ENCODE results near the gene EXOC3L4.
"Not testable (repeated sequence)": the region's sequence is repeated elsewhere in the genome, so short reads cannot be mapped to it uniquely, and the experiment has no call there.

Gene EXOC3L4

GRCh38 chr14:103094406-103095209, at the start of gene EXOC3L4:
TSS of gene EXOC3L4 (plus strand) at chr14:103094725. CDS start at chr14:103100220, 5,495 bp downstream.
- Mint-ChIP-seq H3K4me1 (peaks cover 11% of the 10 kb centered on the region), H3K36me3 (no peaks in the 10 kb centered on the region), H3K4me3 (no peak within 1 kb of the TSS), H3K9me3 (no peaks in the 10 kb centered on the region), H3K27ac (no peak within 1 kb of the TSS)
- ATAC-seq (no peak), DNase-seq (ENCODE audit: low spot score in 2 of 2) (no peak)

- Mint-ChIP-seq H3K9me3 (no peaks in the 10 kb centered on the region), H3K4me3 (peak overlapping the region; percentile 7), H3K36me3 (no peaks in the 10 kb centered on the region), H3K27ac (no peak overlapping the region), H3K4me1 (peaks cover 7% of the 10 kb centered on the region)
- ATAC-seq: no peak
- no peak for DNase-seq (ENCODE audit: low spot score in 2 of 2)
Measured at GRCh38 chr14:103045371-103045869, 49.1 kb upstream of the EXOC3L4 start.

GRCh38 chr14:103047453-103047852, 47.1 kb upstream of the EXOC3L4 start:
- not testable (repeated sequence) for H3K9me3 Mint-ChIP-seq; H3K4me3 Mint-ChIP-seq; ATAC-seq; H3K4me1 Mint-ChIP-seq; DNase-seq (ENCODE audit: low spot score in 2 of 2); H3K27ac Mint-ChIP-seq; H3K36me3 Mint-ChIP-seq

GRCh38 chr14:103050935-103051334, 43.6 kb upstream of the EXOC3L4 start:
- H3K27ac Mint-ChIP-seq: no peak overlapping the region
- ATAC-seq (no peak), DNase-seq (ENCODE audit: low spot score in 2 of 2) (no peak)
- H3K4me1 Mint-ChIP-seq: no peaks in the 10 kb centered on the region
- no peak overlapping the region for H3K4me3 Mint-ChIP-seq
- H3K36me3 Mint-ChIP-seq: no peaks in the 10 kb centered on the region
- no peaks in the 10 kb centered on the region for H3K9me3 Mint-ChIP-seq

- H3K9me3 Mint-ChIP-seq: no peaks in the 10 kb centered on the region
- DNase-seq (ENCODE audit: low spot score in 2 of 2): no peak
Measured at GRCh38 chr14:103052407-103052806, 42.1 kb upstream of the EXOC3L4 start.

GRCh38 chr14:103055695-103056094, 38.8 kb upstream of the EXOC3L4 start:
- ATAC-seq: no peak
- Mint-ChIP-seq H3K36me3 (no peaks in the 10 kb centered on the region), H3K4me3 (peak overlapping the region; percentile 62), H3K9me3 (no peaks in the 10 kb centered on the region), H3K27ac (no peak overlapping the region), H3K4me1 (no peaks in the 10 kb centered on the region)
- no peak for DNase-seq (ENCODE audit: low spot score in 2 of 2)

More at GRCh38 chr14:103052407-103052806, 42.1 kb upstream of the EXOC3L4 start:
- no peak for ATAC-seq
- no peaks in the 10 kb centered on the region for H3K36me3 Mint-ChIP-seq
- no peak overlapping the region for H3K4me3 Mint-ChIP-seq
- no peaks in the 10 kb centered on the region for H3K4me1 Mint-ChIP-seq
- no peak overlapping the region for H3K27ac Mint-ChIP-seq

GRCh38 chr14:103056322-103057027, 38.0 kb upstream of the EXOC3L4 start:
- no peaks in the 10 kb centered on the region for H3K36me3 Mint-ChIP-seq
- ATAC-seq (no peak), DNase-seq (ENCODE audit: low spot score in 2 of 2) (no peak)
- no peaks in the 10 kb centered on the region for H3K9me3 Mint-ChIP-seq
- H3K27ac Mint-ChIP-seq: no peak overlapping the region
- peak overlapping the region; percentile 62 for H3K4me3 Mint-ChIP-seq
- H3K4me1 Mint-ChIP-seq: no peaks in the 10 kb centered on the region

- no peaks in the 10 kb centered on the region for H3K9me3 Mint-ChIP-seq
- H3K4me1 Mint-ChIP-seq: no peaks in the 10 kb centered on the region
- H3K27ac Mint-ChIP-seq: no peak overlapping the region
- ATAC-seq: peak; percentile 35
- peak overlapping the region; percentile 62 for H3K4me3 Mint-ChIP-seq
- no peaks in the 10 kb centered on the region for H3K36me3 Mint-ChIP-seq
- DNase-seq (ENCODE audit: low spot score in 2 of 2): no peak
Measured at GRCh38 chr14:103057028-103057371, 37.5 kb upstream of the EXOC3L4 start.

GRCh38 chr14:103057372-103058163, 37.0 kb upstream of the EXOC3L4 start, which contains the start of gene CDC42BPB:
TSS of gene CDC42BPB (minus strand) at chr14:103057549. CDS start at chr14:103057173, 376 bp downstream.
- Mint-ChIP-seq H3K27ac (no peak within 1 kb of the TSS), H3K9me3 (no peaks in the 10 kb centered on the region), H3K4me3 (peak within 1 kb of the TSS; percentile 62), H3K4me1 (no peaks in the 10 kb centered on the region), H3K36me3 (no peaks in the 10 kb centered on the region)
- peak in 1 of 2 donors; percentile 22 for DNase-seq (ENCODE audit: low spot score in 2 of 2)
- peak; percentile 89 for ATAC-seq

- Mint-ChIP-seq H3K9me3 (no peaks in the 10 kb centered on the region), H3K4me3 (peak overlapping the region; percentile 22), H3K4me1 (no peaks in the 10 kb centered on the region), H3K36me3 (no peaks in the 10 kb centered on the region), H3K27ac (no peak overlapping the region)
- no peak for DNase-seq (ENCODE audit: low spot score in 2 of 2)
- no peak for ATAC-seq
Measured at GRCh38 chr14:103058164-103059055, 36.1 kb upstream of the EXOC3L4 start.

- Mint-ChIP-seq H3K27ac (no peak overlapping the region), H3K4me1 (no peaks in the 10 kb centered on the region), H3K36me3 (no peaks in the 10 kb centered on the region), H3K4me3 (no peak overlapping the region), H3K9me3 (no peaks in the 10 kb centered on the region)
- ATAC-seq: no peak
- DNase-seq (ENCODE audit: low spot score in 2 of 2): no peak
Measured at GRCh38 chr14:103059556-103059955, 35.0 kb upstream of the EXOC3L4 start.

GRCh38 chr14:103061482-103061976, 33.0 kb upstream of the EXOC3L4 start:
- Mint-ChIP-seq H3K4me1 (no peaks in the 10 kb centered on the region), H3K36me3 (no peaks in the 10 kb centered on the region), H3K9me3 (no peaks in the 10 kb centered on the region), H3K4me3 (no peak overlapping the region), H3K27ac (no peak overlapping the region)
- no peak for ATAC-seq
- no peak for DNase-seq (ENCODE audit: low spot score in 2 of 2)

- DNase-seq (ENCODE audit: low spot score in 2 of 2) (no peak), ATAC-seq (no peak)
- H3K9me3 Mint-ChIP-seq: no peaks in the 10 kb centered on the region
- no peaks in the 10 kb centered on the region for H3K4me1 Mint-ChIP-seq
- no peaks in the 10 kb centered on the region for H3K36me3 Mint-ChIP-seq
- H3K4me3 Mint-ChIP-seq: no peak overlapping the region
- H3K27ac Mint-ChIP-seq: no peak overlapping the region
Measured at GRCh38 chr14:103064436-103064835, 30.1 kb upstream of the EXOC3L4 start.

GRCh38 chr14:103064978-103065377, 29.5 kb upstream of the EXOC3L4 start:
- no peaks in the 10 kb centered on the region for H3K36me3 Mint-ChIP-seq
- no peak overlapping the region for H3K27ac Mint-ChIP-seq
- no peaks in the 10 kb centered on the region for H3K9me3 Mint-ChIP-seq
- DNase-seq (ENCODE audit: low spot score in 2 of 2): no peak
- no peak overlapping the region for H3K4me3 Mint-ChIP-seq
- no peaks in the 10 kb centered on the region for H3K4me1 Mint-ChIP-seq
- ATAC-seq: no peak
